HepG2 (cell line): ENCODE data around the gene PLPPR2. TPM values are rescaled to one million over a fixed set of nuclear protein-coding genes. Genes with fewer than 3 reads are reported as not detected.

ENCODE experiments used
- AHR ChIP-seq: IDR thresholded peaks from 2 replicates; pipeline ENCODE4 v1.6.1; 2018; ENCODE audit warnings: missing genetic modification reagents, missing compliant biosample characterization
- BCL6 ChIP-seq: IDR thresholded peaks from 2 replicates; pipeline ENCODE4 v1.6.1; 2016; ENCODE audit warnings: missing genetic modification reagents, missing compliant biosample characterization
- EED ChIP-seq: sonication (generic); formaldehyde crosslinking; IDR thresholded peaks from 2 replicates; pipeline ENCODE4 v1.5.0; 2020; ENCODE audit warnings: mild to moderate bottlenecking, missing genetic modification reagents
- HMGA1 ChIP-seq: sonication (generic); formaldehyde crosslinking; conservative IDR thresholded peaks from 2 replicates; pipeline ENCODE4 v1.4.0; 2020; ENCODE audit warnings: missing genetic modification reagents
- MTA3 ChIP-seq: sonication (generic); formaldehyde crosslinking; IDR thresholded peaks from 2 replicates; pipeline ENCODE4 v1.4.0; 2020; ENCODE audit warnings: missing genetic modification reagents
- PAF1 ChIP-seq: IDR thresholded peaks from 2 replicates; pipeline ENCODE4 v1.6.1; 2016; ENCODE audit warnings: missing genetic modification reagents, missing compliant biosample characterization
- PITX1 ChIP-seq: sonication (generic); formaldehyde crosslinking; IDR thresholded peaks from 2 replicates; pipeline ENCODE4 v1.5.1; 2020; ENCODE audit warnings: mild to moderate bottlenecking, missing genetic modification reagents
- POLR2AphosphoS2 ChIP-seq: IDR thresholded peaks from 2 replicates; pipeline ENCODE4 v1.6.1; 2011; ENCODE audit warnings: low read depth, low read length, improper control_type of control experiment
- PRDM10 ChIP-seq: sonication (generic); formaldehyde crosslinking; IDR thresholded peaks from 2 replicates; pipeline ENCODE4 v1.4.0; 2020; ENCODE audit warnings: low read depth, missing genetic modification reagents
- RBFOX2 ChIP-seq: fragments of 200-400 bp; formaldehyde crosslinking; IDR thresholded peaks from 2 replicates; pipeline ENCODE4 v1.6.1; 2017; ENCODE audit warnings: low read depth, mild to moderate bottlenecking, low read length
- TBL1XR1 ChIP-seq: fragments of 150-350 bp; IDR thresholded peaks from 2 replicates; pipeline ENCODE4 v1.6.1; 2014; ENCODE audit warnings: borderline replicate concordance, low read length; ENCODE audit not compliant: partially characterized antibody
- TBP ChIP-seq: sonication (generic); formaldehyde crosslinking; IDR thresholded peaks from 2 replicates; pipeline ENCODE4 v1.5.0; 2020; ENCODE audit warnings: missing genetic modification reagents
- TGIF2 ChIP-seq: IDR thresholded peaks from 2 replicates; pipeline ENCODE4 v1.6.1; 2016; ENCODE audit warnings: control low read depth, missing compliant biosample characterization
- THAP11 ChIP-seq: IDR thresholded peaks from 2 replicates; pipeline ENCODE4 v1.6.1; 2016; ENCODE audit warnings: missing biosample characterization, missing genetic modification reagents
- ZNF292 ChIP-seq: sonication (generic); formaldehyde crosslinking; IDR thresholded peaks from 2 replicates; pipeline ENCODE4 v1.8.1; 2022; ENCODE audit warnings: mild to moderate bottlenecking, low read depth, missing genetic modification reagents, borderline replicate concordance
- ZNF414 ChIP-seq: sonication (generic); formaldehyde crosslinking; IDR thresholded peaks from 2 replicates; pipeline ENCODE4 v1.5.0; 2020; ENCODE audit warnings: missing genetic modification reagents
- ZNF468 ChIP-seq: sonication (generic); formaldehyde crosslinking; IDR thresholded peaks from 2 replicates; pipeline ENCODE4 v1.8.0; 2022; ENCODE audit warnings: mild to moderate bottlenecking, moderate library complexity, missing genetic modification reagents
- ZNF510 ChIP-seq: sonication (generic); formaldehyde crosslinking; IDR thresholded peaks from 2 replicates; pipeline ENCODE4 v1.4.0; 2020; ENCODE audit warnings: low read depth, mild to moderate bottlenecking, missing genetic modification reagents
- ZNF580 ChIP-seq: IDR thresholded peaks from 2 replicates; pipeline ENCODE4 v1.6.1; 2016; ENCODE audit warnings: low read depth, borderline replicate concordance
- ZNF639 ChIP-seq: conservative IDR thresholded peaks from 2 replicates; pipeline ENCODE4 v1.6.1; 2018; ENCODE audit warnings: missing genetic modification reagents
- ZNF703 ChIP-seq: sonication (generic); formaldehyde crosslinking; IDR thresholded peaks from 2 replicates; pipeline ENCODE4 v1.5.1; 2020; ENCODE audit warnings: missing genetic modification reagents, mild to moderate bottlenecking, moderate library complexity, borderline replicate concordance
- ZSCAN9 ChIP-seq: IDR thresholded peaks from 2 replicates; pipeline ENCODE4 v1.6.1; 2016; ENCODE audit warnings: borderline replicate concordance
- ZXDC ChIP-seq: sonication (generic); formaldehyde crosslinking; IDR thresholded peaks from 2 replicates; pipeline ENCODE4 v1.5.0; 2020; ENCODE audit warnings: mild to moderate bottlenecking, missing genetic modification reagents
- polyA plus RNA-seq, 8 experiments: library from polyadenylated mRNA; depleted of rRNA in 3 of 8; stranded (reverse) in 7 of 8; unstranded in 1 of 8; fragments of >200 nt; fragmentation: Illumina TruSeq in 4 of 8; extraction: Trizol in 4 of 8; gene quantifications; 2 replicates each; pipeline versions ENCODE4 v1.2.1 to v1.2.3, GENCODE V29; 2011 to 2016; ENCODE audit warnings: low read depth in 4 of 8, missing spikeins in 1 of 8, mixed read lengths in 1 of 8; ENCODE audit not compliant: insufficient read depth in 1 of 8
- total RNA-seq, 5 experiments: library from RNA; depleted of rRNA; stranded (reverse); fragments of >200 nt; fragmentation: Illumina TruSeq; extraction: Trizol; gene quantifications; 2 replicates each; pipeline ENCODE4 v1.2.3, GENCODE V29; 2016; ENCODE audit warnings: low read depth in 1 of 5

PLPPR2 gene
- total and polyA plus RNA-seq, 2 of the 13 experiments (the other 11 are each of a cell fraction or from before 2014, with no cell fraction given), result 1.5 to 2.1 TPM

GRCh38 chr19:11375143-11375948 lies 20.1 kb downstream of the PLPPR2 start (continued):
- TF ChIP-seq MTA3 (no peak), PAF1 (CRISPR knock-in tag) (no peak), ZXDC (no peak), ZNF703 (CRISPR knock-in tag) (no peak), TBP (no peak), ZNF414 (CRISPR knock-in tag) (no peak), ZNF292 (no peak), PRDM10 (no peak), ZNF468 (no peak), POLR2AphosphoS2 (no peak), RBFOX2 (no peak), THAP11 (no peak), TGIF2 (CRISPR knock-in tag) (no peak), HMGA1 (CRISPR knock-in tag) (no peak), TBL1XR1 (no peak), BCL6 (no peak), PITX1 (no peak), ZNF580 (no peak), AHR (CRISPR knock-in tag) (no peak; the same call in 1 of the 2 replicates), ZSCAN9 (no peak; the same call in 1 of the 2 replicates), ZNF639 (CRISPR knock-in tag) (no peak), ZNF510 (no peak), EED (no peak)
